ACC112 (cell line): ENCODE measurements around the gene DMRTB1.

Experiments
- H2AFZ ChIP-seq: fragments of 200-600 bp; sonication (generic); one replicate; pipeline ENCODE4 v1.6.0; 2017; ENCODE audit warnings: antibody characterized with exemption, low read length; ENCODE audit not compliant: unreplicated experiment
- H3K27ac ChIP-seq: fragments of 200-600 bp; sonication (generic); 2 replicates; pipeline ENCODE4 v1.5.1; 2014; ENCODE audit warnings: low read depth, mild to moderate bottlenecking, antibody characterized with exemption, low read length, moderate library complexity
- H3K27me3 ChIP-seq: fragments of 200-600 bp; sonication (generic); 2 replicates; pipeline ENCODE4 v1.6.1; 2014; ENCODE audit warnings: mild to moderate bottlenecking, antibody characterized with exemption, low read length, moderate library complexity, mixed read lengths; ENCODE audit not compliant: insufficient read depth
- H3K36me3 ChIP-seq: fragments of 200-600 bp; sonication (generic); 2 replicates; pipeline ENCODE4 v1.6.1; 2016; ENCODE audit warnings: mild to moderate bottlenecking, antibody characterized with exemption, low read length, moderate library complexity, mixed read lengths; ENCODE audit not compliant: insufficient read depth
- H3K4me1 ChIP-seq: fragments of 200-600 bp; sonication (generic); one replicate; pipeline ENCODE4 v1.6.1; 2016; ENCODE audit warnings: low read length, mixed read lengths; ENCODE audit not compliant: insufficient read depth, unreplicated experiment, control insufficient read depth
- H3K4me3 ChIP-seq: fragments of 200-600 bp; sonication (generic); 2 replicates; pipeline ENCODE4 v1.5.1; 2014; ENCODE audit warnings: mild to moderate bottlenecking, low read depth, low read length
- H3K79me2 ChIP-seq: fragments of 200-600 bp; sonication (generic); one replicate; pipeline ENCODE4 v1.6.0; 2016; ENCODE audit warnings: low read length; ENCODE audit not compliant: control insufficient read depth, unreplicated experiment, insufficient read depth

DMRTB1 gene

DNA sequence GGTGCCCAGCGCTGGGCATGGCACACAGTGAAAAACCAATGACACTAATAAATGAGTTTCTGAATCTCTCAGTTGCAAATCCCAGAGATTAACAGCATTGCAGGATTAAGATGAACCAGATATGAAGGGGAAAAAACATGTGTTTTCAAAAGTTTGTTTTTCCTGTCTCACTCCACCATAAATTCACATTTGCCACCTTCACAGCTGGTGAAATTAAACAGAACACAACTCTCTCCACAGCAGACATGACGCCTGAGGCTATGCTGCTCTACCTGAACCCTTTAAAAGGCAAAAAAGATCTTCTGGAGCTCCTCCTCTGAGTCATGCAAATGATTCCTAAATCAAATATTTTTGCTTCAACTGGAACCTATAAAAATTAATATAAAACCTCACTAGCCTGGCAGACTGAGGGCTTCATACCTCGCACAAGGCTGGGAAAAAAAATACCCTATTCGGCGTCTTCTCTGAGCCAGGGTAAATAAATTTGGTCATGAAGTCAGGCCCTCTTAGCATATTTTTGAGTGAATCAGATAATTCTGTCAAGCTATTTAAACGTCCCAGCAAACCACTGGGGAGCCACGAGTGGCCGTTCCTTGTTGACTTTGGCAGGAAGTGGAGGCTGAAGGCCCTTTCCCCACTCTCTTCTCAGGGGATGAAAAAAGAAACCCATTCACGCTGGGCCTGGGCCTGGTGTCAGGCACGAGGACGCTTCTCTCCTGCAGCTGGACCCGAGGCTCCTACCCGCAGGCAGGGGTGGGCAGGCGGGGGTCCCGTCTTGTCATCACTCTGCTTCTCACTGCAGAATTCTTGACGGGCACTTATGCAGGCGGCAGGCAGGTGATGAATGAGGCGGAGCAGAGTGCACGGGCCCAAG is 53.0 kb downstream of the DMRTB1 start:
- H2AFZ ChIP-seq = no peak overlapping the region
- no peaks in the 10 kb centered on the region for H3K36me3 ChIP-seq
- no peaks in the 10 kb centered on the region for H3K79me2 ChIP-seq
- H3K4me3 ChIP-seq = no peak overlapping the region
- no peak overlapping the region for H3K27ac ChIP-seq
- H3K27me3 ChIP-seq = no peaks in the 10 kb centered on the region
- peaks cover 19% of the 10 kb centered on the region for H3K4me1 ChIP-seq

DNA sequence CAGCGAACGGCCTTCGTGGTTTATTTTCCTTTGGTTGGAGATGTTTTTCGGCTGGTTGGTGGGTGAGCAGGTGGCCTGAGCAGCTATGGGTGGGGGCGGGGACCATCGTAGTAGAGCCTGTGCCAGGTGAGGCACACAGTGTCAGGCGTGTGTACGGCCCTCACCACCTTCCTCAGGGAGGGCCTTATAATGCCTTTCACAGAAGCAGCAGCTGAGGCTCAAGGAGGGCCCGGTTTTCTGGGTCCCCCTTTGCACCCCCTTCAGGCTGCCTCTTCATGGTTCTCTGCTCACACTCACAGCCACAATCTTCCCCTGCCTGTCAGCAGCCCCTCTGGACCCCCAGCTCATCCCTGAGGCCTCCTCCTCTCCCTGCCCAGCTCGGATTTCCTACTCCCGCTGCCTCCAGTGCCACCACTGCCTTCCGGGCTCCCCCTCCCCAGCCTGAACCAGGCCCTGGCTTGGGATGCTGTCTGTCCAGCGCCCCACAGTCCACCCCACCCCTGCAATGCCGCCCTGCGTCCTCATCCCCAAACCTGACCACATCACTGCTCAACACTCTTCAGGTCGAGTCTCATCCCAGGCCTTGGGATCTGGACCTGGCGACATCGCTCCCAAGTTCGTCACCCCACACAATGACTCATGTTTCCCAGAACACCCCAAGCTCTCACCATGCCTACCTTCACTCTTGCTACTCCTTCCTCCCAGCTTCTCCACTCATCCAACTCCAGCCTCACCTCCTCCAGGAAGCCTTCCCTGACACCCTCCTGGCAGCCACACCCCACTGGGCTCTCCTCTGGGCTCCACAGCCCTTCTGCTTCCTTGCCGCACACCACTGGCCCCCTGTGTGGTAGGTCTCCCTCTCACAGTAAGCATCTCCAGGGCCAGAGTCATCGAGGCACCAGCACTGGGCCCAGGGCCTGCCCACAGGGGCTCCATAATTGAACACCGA is 53.9 kb downstream of the DMRTB1 start:
- Histone ChIP-seq H3K27me3 (no peaks in the 10 kb centered on the region), H3K4me3 (no peak overlapping the region), H3K36me3 (no peaks in the 10 kb centered on the region), H3K4me1 (peaks cover 19% of the 10 kb centered on the region), H3K79me2 (no peaks in the 10 kb centered on the region), H3K27ac (no peak overlapping the region), H2AFZ (no peak overlapping the region)

DNA sequence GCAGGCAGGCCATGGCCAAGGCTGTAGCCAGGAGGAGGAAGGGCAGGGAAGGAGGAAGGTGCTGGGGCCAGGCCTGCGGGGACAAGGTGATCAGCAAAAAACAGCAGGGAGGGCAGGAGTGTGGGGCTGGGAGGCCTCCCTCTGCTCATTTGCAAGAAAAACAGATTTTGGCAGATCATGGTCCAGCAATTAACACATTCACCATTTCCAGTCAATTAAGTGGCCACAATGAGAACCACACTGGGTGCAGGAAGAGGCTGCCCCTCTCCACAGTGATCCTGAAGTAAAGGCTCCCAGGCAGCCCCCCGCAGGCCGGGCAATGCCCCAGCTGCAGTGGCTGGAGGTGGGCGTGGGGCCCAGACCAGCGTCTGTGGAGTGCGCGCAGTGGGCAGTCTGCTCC is 54.6 kb downstream of the DMRTB1 start:
- Histone ChIP-seq H3K27me3 (no peaks in the 10 kb centered on the region), H3K79me2 (no peaks in the 10 kb centered on the region), H3K4me3 (no peak overlapping the region), H3K4me1 (peaks cover 19% of the 10 kb centered on the region), H3K36me3 (no peaks in the 10 kb centered on the region), H3K27ac (no peak overlapping the region), H2AFZ (no peak overlapping the region)

DNA sequence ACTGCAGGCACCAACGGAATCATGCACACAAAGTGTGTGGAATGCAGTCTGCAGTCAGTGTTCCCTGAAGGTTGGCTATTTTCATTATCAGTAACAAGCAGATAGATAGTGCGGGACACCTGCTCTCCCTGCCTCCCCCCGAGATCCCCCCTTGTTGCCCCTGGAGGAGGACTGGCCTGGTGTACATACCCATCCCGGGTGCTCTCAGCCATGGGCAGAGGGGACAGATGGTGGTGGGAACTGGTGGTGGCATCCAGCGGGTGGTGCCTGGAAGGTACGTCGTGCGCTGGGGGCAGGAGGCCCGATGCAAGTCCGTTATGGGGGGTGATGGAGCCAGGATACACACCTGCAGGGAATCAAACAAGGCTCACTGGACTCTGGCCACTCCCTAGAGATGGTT is 55.2 kb downstream of the DMRTB1 start:
- H3K36me3 ChIP-seq = no peaks in the 10 kb centered on the region
- H3K79me2 ChIP-seq = no peaks in the 10 kb centered on the region
- peaks cover 19% of the 10 kb centered on the region for H3K4me1 ChIP-seq
- no peak overlapping the region for H2AFZ ChIP-seq
- H3K27me3 ChIP-seq = no peaks in the 10 kb centered on the region
- no peak overlapping the region for H3K27ac ChIP-seq
- H3K4me3 ChIP-seq = no peak overlapping the region

DNA sequence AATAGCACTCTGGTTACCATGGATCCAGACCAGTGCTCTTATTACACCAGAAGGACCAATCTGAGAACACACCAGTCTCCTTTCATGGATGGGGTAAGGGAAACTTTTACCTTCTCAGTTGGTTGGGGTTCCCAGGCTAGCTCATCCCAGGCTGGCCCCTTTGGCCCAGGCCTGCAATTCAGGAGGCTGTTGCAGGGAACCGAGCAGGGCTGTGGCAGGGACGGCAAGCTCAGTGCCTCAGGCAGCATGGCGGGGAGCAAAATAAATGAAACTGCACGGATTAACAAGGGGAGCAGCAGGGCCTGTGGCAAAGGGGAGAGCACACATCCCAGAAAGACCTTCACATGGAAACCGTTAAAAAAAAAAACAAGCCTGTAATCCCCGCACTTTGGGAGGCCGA is 57.0 kb downstream of the DMRTB1 start:
- Histone ChIP-seq H3K27me3 (no peaks in the 10 kb centered on the region), H3K4me3 (no peak overlapping the region), H3K4me1 (peaks cover 19% of the 10 kb centered on the region), H2AFZ (no peak overlapping the region), H3K27ac (no peak overlapping the region), H3K36me3 (no peaks in the 10 kb centered on the region), H3K79me2 (no peaks in the 10 kb centered on the region)
